B cell (primary cell): ENCODE results near the gene SMARCA4. TPM values are rescaled to one million over a fixed set of nuclear protein-coding genes. Genes with fewer than 3 reads are reported as not detected.

Experiments
- ATAC-seq: fragments of 200-7000 bp; cut with Tn5 transposase; one replicate; pipeline ENCODE4 v1.10.0; 2021; ENCODE audit warnings: low read depth, mild to moderate bottlenecking, moderate number of reproducible peaks, moderate library complexity
- CTCF ChIA-PET: fragments of 350-600 bp; sonication (Branson Sonifier 250); formaldehyde crosslinking; loops from one replicate; lab custom pipeline; 2021; ENCODE audit warnings: antibody characterized with exemption, inconsistent platforms; lab: Charles Lee
- POLR2A ChIA-PET: fragments of 350-600 bp; sonication (Branson Sonifier 250); formaldehyde crosslinking; loops from one replicate; lab custom pipeline; 2021; ENCODE audit warnings: antibody characterized with exemption; lab: Charles Lee
- DNase-seq: peaks from one replicate; pipeline ENCODE4 v3.0.0; 2013
- H2AFZ ChIP-seq: 2 replicates; pipeline ENCODE4 v1.6.1; 2012; ENCODE audit warnings: mild to moderate bottlenecking, low read depth, low read length; ENCODE audit not compliant: insufficient read depth, poor library complexity, severe bottlenecking
- H3K27ac ChIP-seq, 2 donors: 1 replicate in 1 of 2; 2 replicates in 1 of 2; pipeline ENCODE4 v1.5.1; 2012 to 2013; ENCODE audit warnings: low read length in 2 of 2, mild to moderate bottlenecking in 2 of 2, moderate library complexity in 1 of 2
- H3K27me3 ChIP-seq, 4 experiments: fragments of 200-600 bp in 1 of 4; sonication (generic) in 1 of 4; replicated peaks in 1 of 4; 1 replicate in 2 of 4; 2 replicates in 2 of 4; pipeline versions ENCODE4 v1.6.1 to v1.7.0; 2013 to 2016; ENCODE audit warnings: low read length in 3 of 4, mild to moderate bottlenecking in 2 of 4, mixed read lengths in 1 of 4, moderate library complexity in 1 of 4; ENCODE audit not compliant: insufficient read depth in 4 of 4, control insufficient read depth in 3 of 4; ENCODE audit errors: control extremely low read depth in 1 of 4
- H3K36me3 ChIP-seq, 2 experiments: replicated peaks in 1 of 2; 1 replicate in 1 of 2; 2 replicates in 1 of 2; pipeline versions ENCODE4 v1.6.1 to v1.7.1; 2013; ENCODE audit warnings: low read length in 1 of 2; ENCODE audit not compliant: insufficient read depth in 2 of 2, control insufficient read depth in 1 of 2; ENCODE audit errors: control extremely low read depth in 1 of 2, extremely low read depth in 1 of 2
- H3K4me1 ChIP-seq, 2 donors: fragments of 200-600 bp in 1 of 2; sonication (generic) in 1 of 2; 1 replicate in 1 of 2; 2 replicates in 1 of 2; pipeline versions ENCODE4 v1.5.1 to v1.6.1; 2013 to 2017; ENCODE audit warnings: low read length in 2 of 2; ENCODE audit not compliant: control insufficient read depth in 2 of 2, insufficient read depth in 2 of 2
- H3K4me2 ChIP-seq: replicated peaks from 2 replicates; pipeline ENCODE3; 2012; ENCODE audit warnings: mild to moderate bottlenecking, low read depth, low read length; ENCODE audit not compliant: poor library complexity, severe bottlenecking
- H3K4me3 ChIP-seq, 5 experiments: fragments of 200-600 bp in 1 of 5; sonication (generic) in 1 of 5; 1 replicate in 3 of 5; 2 replicates in 2 of 5; pipeline versions ENCODE4 v1.5.1 to v1.7.0; 2011 to 2016; ENCODE audit warnings: low read length in 4 of 5, mild to moderate bottlenecking in 4 of 5, low read depth in 2 of 5, control low read depth in 1 of 5, moderate library complexity in 1 of 5; ENCODE audit not compliant: insufficient read depth in 1 of 5; ENCODE audit errors: control extremely low read depth in 1 of 5, extremely low read depth in 1 of 5
- H3K79me2 ChIP-seq: fragments of 200-600 bp; sonication (generic); one replicate; pipeline ENCODE4 v1.6.0; 2016; ENCODE audit warnings: low read length; ENCODE audit not compliant: control insufficient read depth, insufficient read depth
- H3K9ac ChIP-seq: fragments of 200-600 bp; sonication (generic); 2 replicates; pipeline ENCODE4 v1.6.1; 2017; ENCODE audit warnings: mild to moderate bottlenecking, low read length, moderate library complexity
- H3K9me3 ChIP-seq, 3 donors: one replicate each; pipeline versions ENCODE4 v1.6.1 to v1.7.1; 2013; ENCODE audit warnings: low read length in 2 of 3; ENCODE audit not compliant: control insufficient read depth in 2 of 3, insufficient read depth in 1 of 3; ENCODE audit errors: control extremely low read depth in 1 of 3
- H4K20me1 ChIP-seq: 2 replicates; pipeline ENCODE4 v1.6.0; 2012; ENCODE audit warnings: mild to moderate bottlenecking, low read length; ENCODE audit not compliant: insufficient read depth, control insufficient read depth, poor library complexity, severe bottlenecking
- H3K27ac Mint-ChIP-seq: one replicate; pipeline ENCODE4 v1.8.0; 2021; ENCODE audit warnings: mixed read lengths
- H3K27me3 Mint-ChIP-seq: one replicate; pipeline ENCODE4 v1.8.0; 2021; ENCODE audit warnings: mixed read lengths
- H3K4me1 Mint-ChIP-seq: one replicate; pipeline ENCODE4 v1.8.0; 2021; ENCODE audit warnings: mixed read lengths
- H3K4me3 Mint-ChIP-seq: one replicate; pipeline ENCODE4 v1.8.0; 2021; ENCODE audit warnings: mixed read lengths
- H3K9me3 Mint-ChIP-seq: one replicate; pipeline ENCODE4 v1.8.0; 2022; ENCODE audit warnings: mixed read lengths; ENCODE audit not compliant: insufficient read depth
- EZH2 ChIP-seq: IDR thresholded peaks from 2 replicates; pipeline ENCODE4 v1.6.1; 2012; ENCODE audit warnings: borderline replicate concordance, low read depth, mild to moderate bottlenecking, moderate library complexity, low read length; ENCODE audit not compliant: insufficient read depth, poor library complexity, severe bottlenecking
- WGBS: methylation state at CpG from one replicate; pipeline ENCODE4 v1.1.5; 2013; ENCODE audit warnings: missing lambda C conversion rate; ENCODE audit not compliant: insufficient coverage; 5-methylcytosine and 5-hydroxymethylcytosine counted together
- intact Hi-C: fragments of 100-400 bp; cut with micrococcal nuclease; formaldehyde crosslinking; loops from one replicate; pipeline ENCODE4 v1.10.0; 2022
- polyA plus RNA-seq: library from polyadenylated mRNA; depleted of rRNA; stranded (reverse); fragments of >200 nt; gene quantifications from 2 replicates; pipeline ENCODE4 v1.2.3, GENCODE V29; 2012
- total RNA-seq, 2 donors: library from RNA; stranded (reverse); fragments of 120-200 nt in 1 of 2; gene quantifications; 1 replicate in 1 of 2; 2 replicates in 1 of 2; pipeline versions ENCODE4 v1.2.3 to v1.2.4, GENCODE V29; 2013 to 2022
- TF ChIP-seq, protein P1 (sequence below): fragments of 200-600 bp; IDR thresholded peaks from one replicate; pipeline ENCODE4 v1.8.0; 2022; ENCODE audit warnings: antibody characterized with exemption, mild to moderate bottlenecking

SMARCA4 gene
- total and polyA plus RNA-seq, 2 donors (not counting 1 experiment from before 2014, with no cell fraction given), result 49.7 to 82.3 TPM

DNA sequence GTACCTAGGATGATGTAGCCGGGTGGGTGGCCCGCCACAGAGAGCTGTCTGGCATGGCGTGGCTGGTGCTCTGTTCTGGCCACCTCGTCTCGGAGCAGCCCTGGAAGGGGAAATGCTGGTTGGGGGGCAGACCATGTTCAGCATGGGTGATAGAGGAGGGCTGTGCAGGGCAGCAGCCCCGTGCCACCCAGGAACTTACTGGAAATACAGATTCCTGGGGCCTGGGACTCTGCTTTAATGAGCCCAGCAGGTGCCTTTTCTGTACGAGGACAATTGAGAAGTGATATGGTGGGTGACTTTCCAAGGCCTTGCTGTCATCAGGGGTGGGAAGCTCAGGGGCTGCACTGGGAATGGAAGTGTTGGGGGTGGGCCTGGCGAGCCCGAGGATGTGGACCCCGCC lies 24.7 kb downstream of the SMARCA4 start:
- ChIA-PET CTCF (interaction anchor here (0.9 to 1.0 kb wide), 2 partner anchors 142 to 145 kb away, joined by 3 read pairs; no protein-coding TSS in a partner anchor), POLR2A (no interaction called here)
- H3K27ac ChIP-seq, result no peak overlapping the region
- TF ChIP-seq, protein P1, sequence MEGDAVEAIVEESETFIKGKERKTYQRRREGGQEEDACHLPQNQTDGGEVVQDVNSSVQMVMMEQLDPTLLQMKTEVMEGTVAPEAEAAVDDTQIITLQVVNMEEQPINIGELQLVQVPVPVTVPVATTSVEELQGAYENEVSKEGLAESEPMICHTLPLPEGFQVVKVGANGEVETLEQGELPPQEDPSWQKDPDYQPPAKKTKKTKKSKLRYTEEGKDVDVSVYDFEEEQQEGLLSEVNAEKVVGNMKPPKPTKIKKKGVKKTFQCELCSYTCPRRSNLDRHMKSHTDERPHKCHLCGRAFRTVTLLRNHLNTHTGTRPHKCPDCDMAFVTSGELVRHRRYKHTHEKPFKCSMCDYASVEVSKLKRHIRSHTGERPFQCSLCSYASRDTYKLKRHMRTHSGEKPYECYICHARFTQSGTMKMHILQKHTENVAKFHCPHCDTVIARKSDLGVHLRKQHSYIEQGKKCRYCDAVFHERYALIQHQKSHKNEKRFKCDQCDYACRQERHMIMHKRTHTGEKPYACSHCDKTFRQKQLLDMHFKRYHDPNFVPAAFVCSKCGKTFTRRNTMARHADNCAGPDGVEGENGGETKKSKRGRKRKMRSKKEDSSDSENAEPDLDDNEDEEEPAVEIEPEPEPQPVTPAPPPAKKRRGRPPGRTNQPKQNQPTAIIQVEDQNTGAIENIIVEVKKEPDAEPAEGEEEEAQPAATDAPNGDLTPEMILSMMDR, result no peak
- TF ChIP-seq EZH2, result no peak
- no peaks in the 10 kb centered on the region for H3K9me3 ChIP-seq
- DNase-seq (no peak), ATAC-seq (no peak)
- no peaks in the 10 kb centered on the region for H3K27me3 ChIP-seq
- H3K9me3 Mint-ChIP-seq, result no peaks in the 10 kb centered on the region
- peaks cover 39% of the 10 kb centered on the region for H3K79me2 ChIP-seq
- no peaks in the 10 kb centered on the region for H3K27me3 Mint-ChIP-seq
- 92% methylated on average over 9 of the region's 10 CpGs for WGBS
- H3K36me3 ChIP-seq, result peaks cover 1 to 53% of the 10 kb centered on the region in 2 experiments
- intact Hi-C loops, result no loop called here
- no peak overlapping the region for H3K27ac Mint-ChIP-seq
- H3K4me2 ChIP-seq, result no peak overlapping the region
- no peak overlapping the region for H2AFZ ChIP-seq
- H3K9ac ChIP-seq, result no peak overlapping the region
- H3K4me3 Mint-ChIP-seq, result no peak overlapping the region
- H3K4me1 Mint-ChIP-seq, result peaks cover 2% of the 10 kb centered on the region
- H3K4me3 ChIP-seq, result no peak overlapping the region
- H3K4me1 ChIP-seq, result peaks cover 3 to 7% of the 10 kb centered on the region in 2 donors
- peaks cover 44% of the 10 kb centered on the region for H4K20me1 ChIP-seq

DNA sequence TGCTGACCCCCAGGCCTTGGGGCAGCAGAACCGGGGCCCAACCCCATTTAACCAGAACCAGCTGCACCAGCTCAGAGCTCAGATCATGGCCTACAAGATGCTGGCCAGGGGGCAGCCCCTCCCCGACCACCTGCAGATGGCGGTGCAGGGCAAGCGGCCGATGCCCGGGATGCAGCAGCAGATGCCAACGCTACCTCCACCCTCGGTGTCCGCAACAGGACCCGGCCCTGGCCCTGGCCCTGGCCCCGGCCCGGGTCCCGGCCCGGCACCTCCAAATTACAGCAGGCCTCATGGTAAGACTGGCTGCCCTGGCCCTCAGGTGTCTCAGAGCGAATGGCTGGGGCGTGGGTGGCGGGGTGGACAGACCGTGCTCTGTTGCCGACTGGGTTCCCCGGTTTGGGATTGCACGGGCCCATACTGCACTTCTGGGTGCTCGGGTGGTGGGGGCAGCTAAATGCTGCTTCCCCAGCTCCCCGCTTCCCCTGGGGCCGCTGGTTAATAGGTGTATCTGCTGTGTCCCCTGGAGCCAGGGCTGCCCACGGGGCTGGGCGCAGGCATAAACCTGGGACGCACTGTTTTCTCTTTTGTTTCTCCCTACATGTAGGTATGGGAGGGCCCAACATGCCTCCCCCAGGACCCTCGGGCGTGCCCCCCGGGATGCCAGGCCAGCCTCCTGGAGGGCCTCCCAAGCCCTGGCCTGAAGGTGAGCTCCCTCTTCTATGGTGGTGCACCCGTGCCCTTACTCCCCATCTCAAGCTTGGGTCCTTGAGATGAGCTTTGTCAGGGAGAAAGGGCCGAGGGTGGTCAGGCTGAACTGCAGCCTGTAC lies 25.7 kb downstream of the SMARCA4 start:
- no peak for ATAC-seq

More for the DNA sequence above, 25.7 kb downstream of the SMARCA4 start:
- no peaks in the 10 kb centered on the region for H3K4me1 ChIP-seq
- Mint-ChIP-seq H3K9me3 (no peaks in the 10 kb centered on the region), H3K27ac (no peak overlapping the region), H3K4me3 (no peak overlapping the region), H3K27me3 (no peaks in the 10 kb centered on the region), H3K4me1 (no peaks in the 10 kb centered on the region)
- peaks cover 1 to 61% of the 10 kb centered on the region in 2 experiments for H3K36me3 ChIP-seq
- H3K27ac ChIP-seq, result no peak overlapping the region
- no peak overlapping the region for H3K4me2 ChIP-seq
- WGBS, result 98% methylated on average over 27 of the region's 32 CpGs
- H3K9ac ChIP-seq, result no peak overlapping the region
- no peak for DNase-seq
- H3K9me3 ChIP-seq, result peaks cover 0 to under 1% (median 0%) of the 10 kb centered on the region in 3 donors
- H4K20me1 ChIP-seq, result peaks cover 34% of the 10 kb centered on the region
- H3K4me3 ChIP-seq, result no peak overlapping the region
- intact Hi-C loops, result no loop called here
- peaks cover 29% of the 10 kb centered on the region for H3K79me2 ChIP-seq
- ChIA-PET CTCF (interaction anchor here (0.6 to 1.0 kb wide), 3 partner anchors 139 to 144 kb away, joined by 3 to 4 read pairs (median 3); no protein-coding TSS in a partner anchor), POLR2A (no interaction called here)
- no peaks in the 10 kb centered on the region for H3K27me3 ChIP-seq
- TF ChIP-seq EZH2, result no peak
- TF ChIP-seq, protein P1, result no peak
- H2AFZ ChIP-seq, result no peak overlapping the region
